Adipose tissue (tissue), 3 donors: ENCODE data around the gene GATA2. TPM values are rescaled to one million over a fixed set of nuclear protein-coding genes. Genes with fewer than 3 reads are reported as not detected.

Experiments used
- H3K27ac ChIP-seq: one replicate; pipeline ENCODE4 v1.5.1; 2013; ENCODE audit warnings: low read depth, low read length
- WGBS, 3 donors: extraction: QIAGEN DNeasy Blood & Tissue Kit; methylation state at CpG; one replicate each; pipeline ENCODE4 v1.1.7; 2013; 5-methylcytosine and 5-hydroxymethylcytosine counted together
- polyA plus RNA-seq, 3 donors: library from polyadenylated mRNA; stranded (reverse); fragments of 200-250 nt; gene quantifications; one replicate each; pipeline ENCODE4 v1.2.3, GENCODE V29; 2013
- donor health status: healthy with polysubstance abuse.
- donor health status: Bipolar disorder and iron deficiency.
- donor health status: healthy.

GATA2 gene
- polyA plus RNA-seq, 3 donors = 6.4 to 26.3 (median 14.3) TPM

DNA sequence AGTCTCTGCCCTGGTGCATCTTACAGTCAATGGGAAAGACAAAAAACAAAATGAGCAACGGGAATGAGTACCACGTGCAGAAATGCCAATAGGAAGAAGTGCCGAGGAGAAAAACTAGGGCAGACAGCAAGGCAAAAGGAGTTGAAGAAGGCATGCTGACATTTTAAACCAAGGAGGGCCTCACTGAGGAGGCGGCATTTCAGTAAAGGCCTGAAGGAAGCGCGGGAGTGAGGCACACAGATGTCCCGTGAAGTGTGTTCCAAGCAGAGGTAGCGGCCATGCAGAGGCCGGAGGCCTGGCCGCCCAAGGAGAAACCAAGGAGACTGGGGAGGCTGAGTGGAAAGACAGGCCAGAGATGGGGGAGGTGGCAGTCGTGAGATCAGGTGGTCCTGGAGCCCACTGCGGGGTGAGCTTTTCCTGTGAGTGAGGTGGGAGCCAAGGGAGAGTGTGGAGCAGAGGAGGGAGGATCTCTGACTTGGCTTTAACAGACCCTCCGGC, 61.1 kb downstream of the GATA2 start:
- H3K27ac ChIP-seq = no peak overlapping the region
- WGBS, 3 donors = 71 to 82% (median 73%) methylated on average over 13 of the region's 13 CpGs

DNA sequence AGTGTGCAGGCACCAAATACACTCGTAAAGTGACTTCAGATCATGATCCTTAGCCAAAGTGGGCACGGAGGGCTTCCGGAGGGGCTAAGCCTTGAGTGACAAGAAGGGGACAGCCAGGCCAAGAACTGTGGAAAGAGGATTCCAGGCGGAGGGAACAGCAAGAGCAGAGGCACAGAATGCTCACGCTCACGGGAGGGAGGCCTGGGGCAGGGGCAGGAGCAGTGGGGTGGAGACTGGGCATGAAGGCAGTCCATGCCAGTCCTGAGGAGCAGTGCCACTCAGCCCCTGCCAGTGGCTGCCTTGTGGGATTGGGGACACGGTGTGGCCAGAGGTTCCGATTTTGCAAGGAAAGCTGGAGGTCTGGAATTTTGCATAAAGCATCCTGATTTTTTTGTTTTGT, 62.3 kb downstream of the GATA2 start:
- 86 to 89% (median 87%) methylated on average over 8 of the region's 8 CpGs for WGBS, 3 donors
- H3K27ac ChIP-seq = no peak overlapping the region

- H3K27ac ChIP-seq = no peak overlapping the region
- WGBS, 3 donors = 88 to 92% (median 90%) methylated on average over 10 of the region's 10 CpGs
These were observed 62.7 kb downstream of the GATA2 start for GRCh38 chr3:128430301-128430700.

- H3K27ac ChIP-seq = no peak overlapping the region
- WGBS, 3 donors = 90 to 97% (median 95%) methylated on average over 8 of the region's 8 CpGs
These were observed 63.2 kb downstream of the GATA2 start for GRCh38 chr3:128429751-128430150.

Other genes starting within 250 kb of the GATA2 start
- not detected for gene DNAJB8, start 26.3 kb downstream of the GATA2 start, polyA plus RNA-seq
- gene RPN1, start 157.6 kb upstream of the GATA2 start, polyA plus RNA-seq = 100 to 1,000 TPM in 1 of 3 donors, 10 to 100 TPM in 2; 87.8 to 130 (median 92.0) TPM
- 100 to 1,000 TPM in 2 of 3 donors, 10 to 100 TPM in 1; 55.9 to 196 (median 173) TPM for gene RAB7A, start 233.0 kb upstream of the GATA2 start, polyA plus RNA-seq